ENCODE measurements around the gene KNSTRN.

- no peak for TF ChIP-seq POLR2A (IDR thresholded peaks at IDR 0.05; ENCODE audit: low read length)
- no peak for TF ChIP-seq GATA1 (IDR thresholded peaks at IDR 0.05; ENCODE audit: low read depth, low read length)
Measured at GRCh38 chr15:40409366-40409765, 26.8 kb downstream of the KNSTRN start.
